Nephron progenitor cell (in vitro differentiated cells): Measurements from ENCODE around the gene ELF5.

Experiments
- DNase-seq: peaks from one replicate; pipeline ENCODE4 v3.0.0; 2021
- H3K27ac Mint-ChIP-seq: 2 replicates; pipeline ENCODE4 v1.8.0; 2021; ENCODE audit warnings: mild to moderate bottlenecking, moderate library complexity, mixed read lengths
- H3K27me3 Mint-ChIP-seq: 2 replicates; pipeline ENCODE4 v1.8.0; 2021; ENCODE audit warnings: mild to moderate bottlenecking, low read depth, mixed read lengths; ENCODE audit not compliant: poor library complexity
- H3K36me3 Mint-ChIP-seq: 2 replicates; pipeline ENCODE4 v1.8.0; 2021; ENCODE audit warnings: low read depth, mixed read lengths
- H3K4me1 Mint-ChIP-seq: 2 replicates; pipeline ENCODE4 v1.8.0; 2021; ENCODE audit warnings: mixed read lengths
- H3K4me3 Mint-ChIP-seq: 2 replicates; pipeline ENCODE4 v1.8.0; 2021; ENCODE audit warnings: mild to moderate bottlenecking, moderate library complexity, mixed read lengths
- H3K9me3 Mint-ChIP-seq: 2 replicates; pipeline ENCODE4 v1.8.0; 2021; ENCODE audit warnings: mild to moderate bottlenecking, moderate library complexity, mixed read lengths
- TF ChIP-seq, protein P1 (sequence below): fragments of 200-600 bp; sonication (generic); IDR thresholded peaks from 2 replicates; pipeline ENCODE4 v1.5.0; 2021; ENCODE audit warnings: antibody characterized with exemption

The ELF5 gene

DNA sequence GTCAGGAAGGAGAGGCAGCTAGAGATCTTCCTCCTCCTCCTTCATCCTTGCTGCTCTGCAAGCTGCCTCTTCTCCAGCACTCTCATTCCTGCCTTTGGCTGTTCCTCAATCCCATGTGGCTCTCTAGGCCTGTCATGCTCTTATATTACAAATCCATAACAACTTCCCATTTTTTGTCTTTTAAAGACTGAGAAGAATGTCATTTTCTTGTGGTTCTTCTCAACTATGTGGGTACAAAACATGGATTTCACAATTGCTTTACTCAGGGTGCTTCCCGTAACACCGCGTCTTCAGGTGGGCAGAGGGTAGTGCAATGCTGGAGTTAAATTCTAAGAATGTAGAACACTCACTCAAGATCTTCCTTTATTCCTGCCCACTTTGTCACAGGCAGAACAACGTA, 81.6 kb downstream of the ELF5 start:
- Mint-ChIP-seq H3K4me3 (no peak overlapping the region), H3K27me3 (peaks cover 3% of the 10 kb centered on the region), H3K4me1 (no peaks in the 10 kb centered on the region), H3K9me3 (no peaks in the 10 kb centered on the region), H3K27ac (no peak overlapping the region), H3K36me3 (no peaks in the 10 kb centered on the region)
- no peak for DNase-seq
- TF ChIP-seq, protein P1, sequence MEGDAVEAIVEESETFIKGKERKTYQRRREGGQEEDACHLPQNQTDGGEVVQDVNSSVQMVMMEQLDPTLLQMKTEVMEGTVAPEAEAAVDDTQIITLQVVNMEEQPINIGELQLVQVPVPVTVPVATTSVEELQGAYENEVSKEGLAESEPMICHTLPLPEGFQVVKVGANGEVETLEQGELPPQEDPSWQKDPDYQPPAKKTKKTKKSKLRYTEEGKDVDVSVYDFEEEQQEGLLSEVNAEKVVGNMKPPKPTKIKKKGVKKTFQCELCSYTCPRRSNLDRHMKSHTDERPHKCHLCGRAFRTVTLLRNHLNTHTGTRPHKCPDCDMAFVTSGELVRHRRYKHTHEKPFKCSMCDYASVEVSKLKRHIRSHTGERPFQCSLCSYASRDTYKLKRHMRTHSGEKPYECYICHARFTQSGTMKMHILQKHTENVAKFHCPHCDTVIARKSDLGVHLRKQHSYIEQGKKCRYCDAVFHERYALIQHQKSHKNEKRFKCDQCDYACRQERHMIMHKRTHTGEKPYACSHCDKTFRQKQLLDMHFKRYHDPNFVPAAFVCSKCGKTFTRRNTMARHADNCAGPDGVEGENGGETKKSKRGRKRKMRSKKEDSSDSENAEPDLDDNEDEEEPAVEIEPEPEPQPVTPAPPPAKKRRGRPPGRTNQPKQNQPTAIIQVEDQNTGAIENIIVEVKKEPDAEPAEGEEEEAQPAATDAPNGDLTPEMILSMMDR: no peak
